ENCODE measurements around the gene LCE1C.

Gene LCE1C

GRCh38 chr1:152759453-152760173 is 46.8 kb downstream of the LCE1C start:
- DNase-seq (ENCODE audit: low spot score): no peak

- no peak for DNase-seq (ENCODE audit: low spot score)
Observed at GRCh38 chr1:152758636-152759035, 47.8 kb downstream of the LCE1C start.

GRCh38 chr1:152757747-152758146 is 48.7 kb downstream of the LCE1C start, which contains the start of gene KPRP:
Gene KPRP (plus strand): TSS chr1:152758025. CDS start chr1:152759589, 1,564 bp downstream.
- no peak for DNase-seq (ENCODE audit: low spot score)

GRCh38 chr1:152756872-152757271 is 49.6 kb downstream of the LCE1C start:
- DNase-seq (ENCODE audit: low spot score): no peak
